Measurements from ENCODE around the gene CHD9NB.
"Not testable (repeated sequence)": the region's sequence is repeated elsewhere in the genome, so short reads cannot be mapped to it uniquely, and the experiment has no call there.

Gene CHD9NB

DNA sequence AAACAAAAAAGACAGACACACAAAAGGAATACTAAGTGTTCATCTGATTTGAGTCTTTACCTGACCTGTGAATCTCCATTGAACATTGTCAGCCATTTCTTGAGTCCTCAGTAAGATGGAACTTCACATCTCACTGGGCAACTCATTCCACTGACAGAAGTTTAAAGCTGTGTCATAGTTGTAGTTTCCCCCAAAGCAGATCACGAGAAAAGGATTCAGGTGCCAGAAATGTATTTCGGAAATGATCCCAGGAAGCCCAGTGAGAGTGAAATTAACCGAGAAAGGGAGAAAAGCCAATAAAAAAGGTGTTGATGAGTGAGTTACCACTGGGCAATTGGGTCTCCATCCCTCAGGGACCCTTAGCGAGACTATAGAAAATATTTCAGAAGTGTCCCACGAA lies 8.6 kb upstream of the CHD9NB start:
- no peak for DNase-seq (ENCODE audit: low read depth)
- H3K4me3 ChIP-seq (ENCODE audit: low read depth, low read length), result no peak overlapping the region

DNA sequence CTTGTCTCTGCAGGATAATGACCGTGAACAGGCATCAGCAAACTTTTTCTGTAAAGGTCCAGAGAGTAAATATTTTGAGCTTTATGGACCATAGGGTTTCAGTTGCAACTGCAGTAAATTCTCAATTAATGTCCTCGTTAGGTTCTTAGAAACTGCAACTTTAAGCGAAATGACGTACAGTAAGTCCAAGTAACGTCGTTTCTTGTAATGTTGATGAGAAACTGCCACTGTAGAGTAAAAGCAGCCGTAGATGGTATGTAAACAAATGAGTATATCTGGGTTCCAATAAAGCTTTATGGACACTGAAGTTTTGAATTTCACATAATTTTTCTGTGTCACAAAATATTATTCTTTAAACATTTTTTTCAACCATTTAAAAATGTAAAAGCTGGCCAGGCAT lies 7.0 kb upstream of the CHD9NB start:
- DNase-seq (ENCODE audit: low read depth), result no peak
- no peak overlapping the region for H3K4me3 ChIP-seq (ENCODE audit: low read depth, low read length)

DNA sequence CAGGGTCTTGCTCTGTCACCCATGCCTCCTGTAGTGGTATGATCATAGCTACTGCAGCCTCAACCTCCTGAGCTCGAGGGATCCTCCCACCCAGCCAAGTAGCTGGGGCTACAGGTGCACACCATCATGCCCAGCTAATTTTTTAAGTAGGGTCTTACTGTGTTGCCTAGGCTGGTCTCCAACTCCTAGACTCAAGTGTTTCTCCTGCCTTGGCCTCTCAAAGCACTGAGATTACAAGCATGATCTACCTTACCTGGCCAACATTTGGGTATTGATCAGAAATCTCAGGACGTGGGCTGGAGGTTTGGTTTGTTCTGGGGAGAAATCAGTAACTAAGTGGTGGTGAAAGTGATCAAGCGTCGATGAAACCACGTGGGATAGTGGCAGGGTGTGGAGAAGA lies 6.2 kb upstream of the CHD9NB start:
- DNase-seq (ENCODE audit: low read depth), result no peak
- H3K4me3 ChIP-seq (ENCODE audit: low read depth, low read length), result no peak overlapping the region

DNA sequence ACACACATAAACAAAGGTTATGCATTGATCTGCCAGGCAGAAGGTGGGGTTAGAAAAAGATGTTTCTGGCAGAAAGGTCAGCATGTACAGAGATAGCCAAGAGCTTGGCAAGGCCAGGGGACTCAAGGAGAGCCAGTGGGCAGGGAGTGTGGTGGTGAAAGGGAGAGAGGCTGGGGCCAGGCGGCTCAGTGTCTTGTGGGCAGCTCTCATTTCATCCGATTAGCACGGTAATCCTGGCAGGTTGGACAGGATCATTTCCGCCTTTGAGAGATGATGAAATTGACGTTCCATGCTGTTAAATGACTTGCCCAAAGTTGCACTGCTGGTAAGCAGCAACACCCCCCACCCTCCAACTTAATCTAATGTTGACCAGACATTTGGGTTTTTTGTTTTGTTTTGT lies 5.7 kb upstream of the CHD9NB start:
- DNase-seq (ENCODE audit: low read depth), result no peak
- H3K4me3 ChIP-seq (ENCODE audit: low read depth, low read length), result no peak overlapping the region

DNA sequence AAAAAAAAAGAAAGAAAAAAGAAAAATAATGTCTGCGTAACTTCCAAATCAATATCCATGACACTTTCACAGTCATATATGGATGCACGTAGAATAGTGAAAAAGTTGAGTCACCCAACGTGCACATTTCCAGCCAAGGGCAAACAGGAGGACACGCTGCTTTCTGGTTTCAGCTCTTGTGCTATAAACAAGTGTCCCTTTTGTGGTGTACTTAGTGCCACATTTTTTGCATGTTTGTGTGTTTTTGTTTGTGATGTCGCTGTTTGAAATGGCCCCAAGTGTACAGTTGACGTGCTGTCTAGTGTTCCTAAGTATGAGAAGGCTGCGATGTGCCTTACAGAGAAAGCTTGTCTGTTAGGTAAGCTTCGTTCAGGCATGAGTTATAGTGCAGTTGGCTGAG lies 5.0 kb upstream of the CHD9NB start:
- H3K4me3 ChIP-seq (ENCODE audit: low read depth, low read length), result no peak overlapping the region
- DNase-seq (ENCODE audit: low read depth), result no peak

DNA sequence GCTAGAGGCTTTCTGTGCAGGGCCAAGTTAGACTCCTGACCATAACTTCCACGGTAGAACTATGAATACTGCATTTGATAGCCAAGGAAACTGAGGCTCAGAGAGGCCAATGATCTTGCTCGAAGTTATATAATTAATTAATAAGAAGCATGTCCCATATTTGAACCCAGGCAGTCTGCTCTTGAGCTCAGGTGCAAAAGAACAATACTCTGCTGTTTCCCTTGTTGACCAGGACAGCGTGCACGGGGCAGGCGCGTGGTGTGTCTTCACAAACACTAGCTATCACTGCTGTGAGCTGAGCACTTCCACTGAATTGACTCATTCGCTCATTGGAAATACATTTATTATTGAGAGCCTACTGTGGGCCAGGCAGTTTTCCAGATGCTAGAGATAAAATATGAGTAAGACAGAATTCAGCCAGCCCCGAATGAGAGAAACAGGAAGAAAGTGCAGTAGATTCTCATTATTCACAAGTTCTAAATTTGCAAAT lies 3.7 kb upstream of the CHD9NB start:
- DNase-seq (ENCODE audit: low read depth), result no peak
- H3K4me3 ChIP-seq (ENCODE audit: low read depth, low read length), result no peak overlapping the region

DNA sequence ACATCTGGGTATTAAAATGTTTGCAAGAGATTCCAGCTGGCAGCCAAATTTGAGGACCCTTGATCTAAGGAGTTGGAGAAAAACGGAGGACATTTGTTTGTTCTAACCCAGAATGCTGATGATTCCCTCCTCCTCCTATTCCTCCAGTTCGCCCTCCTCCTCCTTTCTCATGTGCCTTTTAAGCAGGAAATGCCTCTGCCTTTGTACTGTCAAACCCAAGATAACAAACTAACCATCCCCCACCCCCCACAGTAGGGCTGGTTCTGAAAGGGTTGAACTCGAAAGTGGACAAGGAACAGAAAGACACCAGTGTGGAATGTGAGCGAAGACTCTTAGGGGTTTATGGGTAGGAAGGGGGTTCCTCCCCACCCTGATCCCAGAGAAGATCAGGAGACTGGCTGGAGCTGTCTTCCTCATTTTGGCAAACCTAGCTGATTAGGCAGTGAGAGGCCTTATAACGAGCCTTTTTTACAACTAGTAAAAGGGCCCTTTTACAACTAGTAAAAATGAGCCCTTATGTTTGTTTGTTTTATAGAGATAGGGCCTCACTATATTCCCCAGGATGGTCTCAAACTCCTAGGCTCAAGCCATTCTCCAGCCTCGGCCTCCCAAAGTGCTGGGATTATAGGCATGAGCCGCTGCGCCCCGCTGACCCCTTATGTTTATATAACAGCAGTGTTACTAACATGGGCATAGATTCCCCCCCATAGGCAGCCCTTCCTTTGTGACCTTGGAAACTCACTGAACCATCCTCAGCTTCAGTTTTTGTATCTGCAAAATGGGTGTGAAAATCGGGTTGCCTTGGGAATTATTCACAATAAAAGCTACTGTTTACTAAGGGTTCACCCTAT lies 3.1 kb upstream of the CHD9NB start:
- DNase-seq (ENCODE audit: low read depth), result peak; percentile 41
- H3K4me3 ChIP-seq (ENCODE audit: low read depth, low read length), result peak overlapping the region; percentile 71

DNA sequence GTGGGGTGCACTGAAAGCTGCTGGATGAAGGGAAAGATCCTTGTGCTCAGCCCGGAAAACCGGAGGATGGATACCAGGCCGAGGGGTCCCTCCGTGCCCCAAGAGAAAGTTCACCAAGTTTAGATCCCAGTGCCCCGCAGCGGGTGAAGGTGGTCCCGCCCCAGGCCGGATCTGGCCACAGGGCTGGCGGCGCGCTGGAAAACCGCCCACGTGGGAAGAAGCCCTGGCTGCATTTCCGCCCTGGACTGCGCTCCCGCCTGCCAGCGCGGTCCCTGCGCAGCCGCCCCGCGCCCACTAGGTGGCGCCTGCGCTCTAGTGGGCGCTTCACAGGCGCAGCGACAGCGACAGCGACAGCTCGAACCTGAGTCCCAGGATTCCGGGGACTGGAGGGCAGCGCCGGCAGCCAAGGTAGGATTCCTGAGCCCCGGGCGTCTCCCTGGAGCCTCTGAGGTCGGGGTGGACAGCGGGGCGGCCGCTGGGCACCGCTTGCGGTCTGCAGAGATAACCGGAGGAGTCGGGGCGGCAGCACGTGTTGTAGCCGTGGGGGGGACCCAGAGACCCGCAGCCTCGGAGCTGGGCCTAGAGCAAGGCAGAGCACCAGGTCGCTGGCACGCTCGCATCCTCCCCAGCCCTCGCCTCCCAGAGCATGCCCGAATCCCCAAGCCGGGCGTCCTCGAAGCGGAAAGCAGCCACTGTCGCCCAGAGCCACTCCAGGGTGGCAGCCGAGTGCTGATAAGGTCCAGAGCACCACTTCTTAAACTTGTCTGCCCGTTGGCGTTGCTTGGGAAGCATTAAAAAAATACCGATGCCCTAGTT lies 2.2 kb upstream of the CHD9NB start, which contains the start of gene CHD9:
Gene CHD9, plus strand, starts transcription at position 322 of the 816 bp plus-strand sequence. CDS start 101,099 bp downstream, outside the sequence.
- peak within 1 kb of the TSS; percentile 71 for H3K4me3 ChIP-seq (ENCODE audit: low read depth, low read length)
- DNase-seq (ENCODE audit: low read depth), result peak; percentile 49

DNA sequence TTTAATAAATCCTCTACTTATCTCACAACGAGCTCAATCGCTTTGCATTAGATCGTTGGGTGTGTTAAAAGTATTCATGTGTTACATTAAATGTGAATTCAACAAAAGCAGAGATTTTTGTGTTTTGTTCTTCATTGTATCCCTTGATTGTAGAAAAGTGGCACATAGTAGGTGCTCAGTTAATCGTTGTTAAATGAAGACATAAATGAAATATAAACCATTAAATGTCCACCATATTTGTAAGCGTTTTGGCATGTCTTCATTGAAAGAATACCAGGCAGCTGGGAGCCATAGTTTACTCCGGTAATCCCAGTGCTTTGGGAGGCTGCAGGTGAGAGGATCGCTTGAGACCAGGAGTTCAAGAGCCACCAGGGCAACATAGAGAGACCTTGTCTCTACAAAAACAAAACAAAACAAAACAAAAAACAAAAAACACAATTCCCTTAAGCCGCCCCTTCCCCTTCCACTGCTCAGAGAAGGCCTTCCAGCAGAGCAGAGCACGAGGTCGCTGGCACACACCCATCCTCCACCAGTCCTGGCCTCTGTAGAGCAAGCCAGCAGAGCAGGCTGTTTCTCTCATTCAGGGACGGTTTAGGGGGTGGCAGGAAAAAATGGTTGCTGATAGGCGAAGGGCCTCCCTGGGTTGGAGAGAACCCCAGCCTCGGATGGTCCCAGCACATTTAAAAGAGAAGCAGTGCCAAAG lies 1.4 kb upstream of the CHD9NB start:
- DNase-seq (ENCODE audit: low read depth), result no peak

DNA sequence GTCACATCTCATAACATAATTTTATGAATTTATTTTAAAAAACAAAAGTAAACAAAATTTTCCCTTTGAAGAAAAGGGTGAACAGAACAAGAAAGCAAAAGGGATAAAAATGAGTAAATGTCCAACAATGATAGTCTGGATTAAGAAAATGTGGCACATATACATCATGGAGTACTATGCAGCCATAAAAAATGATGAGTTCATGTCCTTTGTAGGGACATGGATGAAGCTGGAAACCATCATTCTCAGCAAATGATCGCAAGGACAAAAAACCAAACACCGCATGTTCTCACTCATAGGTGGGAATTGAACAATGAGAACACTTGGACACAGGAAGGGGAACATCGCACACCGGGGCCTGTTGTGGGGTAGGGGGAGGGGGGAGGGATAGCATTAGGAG lies 1.4 kb downstream of the CHD9NB start:
- H3K4me3 ChIP-seq (ENCODE audit: low read depth, low read length), result not testable (repeated sequence)

More for the DNA sequence above, 1.4 kb upstream of the CHD9NB start:
- peak overlapping the region; percentile 71 for H3K4me3 ChIP-seq (ENCODE audit: low read depth, low read length)

DNA sequence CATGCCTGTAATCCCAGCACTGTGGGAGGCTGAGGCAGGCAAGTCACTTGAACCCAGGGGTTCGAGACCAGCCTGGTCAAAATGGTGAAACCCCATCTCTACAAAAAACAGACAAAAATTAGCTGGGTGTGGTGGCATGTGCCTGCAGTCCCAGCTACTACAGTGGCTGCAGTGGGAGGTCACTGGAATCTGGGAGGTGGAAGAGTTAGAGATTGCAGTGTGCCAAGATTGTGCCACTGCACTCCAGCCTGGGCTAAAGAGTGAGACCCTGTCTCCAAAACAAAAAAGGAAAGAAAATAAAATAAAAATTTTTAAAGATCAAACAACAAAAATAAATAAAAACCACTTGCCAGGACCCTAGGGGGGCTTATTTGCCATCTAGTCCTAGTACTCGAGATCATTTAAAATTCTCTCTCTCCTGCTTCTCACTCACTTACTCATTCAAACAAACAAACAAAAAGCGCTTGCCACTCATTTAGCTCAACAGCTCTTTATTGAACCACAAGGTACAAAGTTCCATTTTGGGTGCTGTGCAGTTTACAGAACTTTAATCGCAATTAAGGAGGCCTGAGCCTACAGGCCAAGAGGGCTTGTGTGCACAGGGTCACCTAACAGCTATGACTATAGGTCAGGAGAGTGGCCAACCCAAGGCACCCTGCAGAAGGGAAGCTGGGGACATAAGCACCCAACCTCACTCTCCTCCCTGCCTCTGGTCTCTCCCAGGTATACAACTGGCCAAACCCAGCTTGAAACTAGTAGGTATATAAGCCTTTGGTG lies 4.4 kb downstream of the CHD9NB start:
- no peak for DNase-seq (ENCODE audit: low read depth)
- no peak overlapping the region for H3K4me3 ChIP-seq (ENCODE audit: low read depth, low read length)

More for the DNA sequence above, 1.4 kb downstream of the CHD9NB start:
- DNase-seq (ENCODE audit: low read depth), result not testable (repeated sequence)

DNA sequence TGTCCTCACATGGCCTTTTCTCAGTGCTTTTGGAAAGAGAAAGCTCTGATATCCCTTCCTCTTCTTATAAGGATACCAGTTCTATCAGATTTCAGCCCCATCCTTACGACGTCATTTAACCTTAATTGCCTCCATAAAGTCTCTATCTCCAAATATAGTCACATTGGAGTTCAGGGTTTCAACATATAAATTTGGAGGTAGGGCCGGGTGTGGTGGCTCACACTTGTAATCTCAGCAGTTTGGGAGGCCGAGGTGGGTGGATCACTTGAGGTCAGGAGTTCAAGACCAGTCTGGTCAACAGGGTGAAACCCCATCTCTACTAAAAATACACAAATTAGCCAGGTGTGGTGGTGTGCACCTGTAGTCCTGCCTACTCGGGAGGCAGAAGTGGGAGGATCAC lies 5.2 kb downstream of the CHD9NB start:
- DNase-seq (ENCODE audit: low read depth); H3K4me3 ChIP-seq (ENCODE audit: low read depth, low read length): not testable (repeated sequence)

DNA sequence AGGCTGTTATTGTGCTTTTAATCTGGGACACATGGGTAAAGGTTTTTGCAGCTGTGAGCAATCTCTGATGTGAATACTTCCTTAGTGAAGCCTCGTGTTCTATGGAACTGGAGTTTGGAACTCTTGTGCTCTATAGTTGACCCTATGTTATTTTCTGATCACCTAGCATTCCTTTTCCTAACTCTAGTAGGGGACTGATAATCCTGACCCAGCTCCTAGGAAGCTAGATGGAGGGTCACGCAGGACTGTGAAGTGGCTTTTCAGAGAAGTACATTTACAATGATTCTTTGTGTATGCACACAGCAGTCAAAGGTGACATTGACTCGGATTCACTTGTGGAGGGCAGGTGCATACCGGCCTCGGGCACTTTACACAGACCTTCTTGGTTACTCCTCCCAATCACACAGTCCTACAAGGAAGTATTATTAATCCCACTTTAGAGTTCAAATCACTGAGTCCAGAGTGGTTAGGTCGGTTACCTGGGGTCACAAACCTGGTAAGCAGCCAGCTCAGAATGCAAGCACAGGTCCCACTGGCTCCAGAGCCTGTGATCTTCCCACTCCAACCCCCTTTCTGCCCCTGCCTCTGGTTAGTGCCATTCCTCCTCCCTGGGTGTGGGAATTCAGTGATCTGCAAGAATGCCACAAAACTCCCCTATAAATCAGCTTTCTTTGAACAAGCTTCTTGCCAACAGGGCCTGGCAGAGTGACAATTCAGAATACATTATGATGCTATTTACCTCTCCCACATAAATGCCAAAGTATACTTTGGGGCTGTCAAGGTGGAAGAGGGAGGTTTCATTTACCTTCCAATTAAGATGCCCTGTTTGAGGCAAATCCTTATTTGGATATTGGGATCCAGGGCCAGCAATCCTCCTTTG lies 7.1 kb downstream of the CHD9NB start:
- no peak overlapping the region for H3K4me3 ChIP-seq (ENCODE audit: low read depth, low read length)
- no peak for DNase-seq (ENCODE audit: low read depth)

DNA sequence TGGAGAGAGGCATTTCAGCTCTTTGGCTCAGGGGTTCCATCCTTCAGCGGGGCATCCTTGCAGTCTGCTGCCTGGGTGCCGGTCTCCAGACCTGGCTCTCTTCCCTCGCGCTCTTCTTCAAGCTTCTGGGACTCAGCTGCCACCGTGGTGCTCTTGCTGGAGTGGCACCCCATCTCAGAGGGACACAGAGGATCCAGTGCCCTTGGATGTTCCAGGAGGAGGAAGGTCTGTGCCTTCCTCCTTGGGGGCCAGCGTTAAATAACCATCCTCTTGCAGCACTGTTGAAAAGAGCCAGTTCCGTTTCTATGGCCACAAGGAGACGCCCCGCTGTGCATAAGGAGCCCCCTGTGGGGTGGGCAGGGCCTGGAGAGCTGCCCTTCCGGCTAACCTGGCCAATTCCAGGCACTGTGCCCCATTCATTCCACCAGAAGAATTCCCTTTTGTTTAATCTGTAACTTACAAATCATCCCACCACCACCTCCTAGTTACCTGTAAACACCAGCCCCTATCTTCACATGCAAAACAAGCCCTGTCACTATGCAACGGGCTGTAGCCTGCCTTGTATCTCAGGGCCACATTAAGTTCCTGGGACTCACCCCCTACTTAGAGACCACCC lies 8.6 kb downstream of the CHD9NB start:
- no peak for DNase-seq (ENCODE audit: low read depth)
- no peak overlapping the region for H3K4me3 ChIP-seq (ENCODE audit: low read depth, low read length)

DNA sequence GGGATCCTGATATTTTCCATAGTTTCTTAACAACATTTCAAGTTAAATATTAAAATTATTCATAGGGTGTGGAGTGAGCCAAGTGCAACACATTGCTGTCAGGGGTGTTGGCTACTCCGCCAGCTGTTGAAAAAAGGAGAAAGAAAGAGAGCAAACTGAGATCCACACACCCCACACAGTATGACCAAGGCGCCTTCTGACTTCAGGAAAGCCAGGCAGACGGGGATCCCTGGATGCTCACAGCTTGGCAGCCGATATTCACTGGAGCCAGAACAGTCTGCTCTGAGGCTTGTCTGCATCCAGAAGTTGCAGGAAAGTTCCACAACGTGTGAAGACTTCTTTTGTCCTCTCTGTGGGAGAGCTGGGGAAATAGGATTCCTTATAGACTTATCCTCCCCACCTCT lies 9.3 kb downstream of the CHD9NB start:
- no peak for DNase-seq (ENCODE audit: low read depth)
- H3K4me3 ChIP-seq (ENCODE audit: low read depth, low read length), result no peak overlapping the region

DNA sequence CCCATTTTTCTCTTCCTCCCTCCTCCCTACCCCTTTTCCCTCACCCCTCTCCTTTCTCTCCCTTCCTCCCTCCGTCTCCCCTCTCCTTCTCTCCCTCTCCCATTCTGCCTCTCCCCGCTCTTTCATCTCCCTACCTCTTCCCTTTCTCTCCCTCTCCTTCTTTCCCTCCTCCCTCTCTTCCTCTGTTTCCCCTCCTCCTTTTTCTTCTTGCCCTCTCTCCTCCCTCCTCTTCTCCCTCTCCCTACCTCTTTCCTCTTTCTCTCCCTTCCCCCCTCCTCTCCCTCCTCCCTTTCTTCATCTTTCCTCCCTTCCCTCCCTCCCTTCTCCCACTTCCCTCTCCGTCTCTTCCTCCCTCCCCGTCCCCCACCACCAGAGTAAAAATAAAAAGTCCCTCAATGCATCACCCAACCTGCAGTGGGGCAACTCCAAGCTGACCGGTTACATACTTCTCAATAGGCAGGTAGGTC lies 10.4 kb downstream of the CHD9NB start:
- DNase-seq (ENCODE audit: low read depth), result no peak
- H3K4me3 ChIP-seq (ENCODE audit: low read depth, low read length), result no peak overlapping the region

DNA sequence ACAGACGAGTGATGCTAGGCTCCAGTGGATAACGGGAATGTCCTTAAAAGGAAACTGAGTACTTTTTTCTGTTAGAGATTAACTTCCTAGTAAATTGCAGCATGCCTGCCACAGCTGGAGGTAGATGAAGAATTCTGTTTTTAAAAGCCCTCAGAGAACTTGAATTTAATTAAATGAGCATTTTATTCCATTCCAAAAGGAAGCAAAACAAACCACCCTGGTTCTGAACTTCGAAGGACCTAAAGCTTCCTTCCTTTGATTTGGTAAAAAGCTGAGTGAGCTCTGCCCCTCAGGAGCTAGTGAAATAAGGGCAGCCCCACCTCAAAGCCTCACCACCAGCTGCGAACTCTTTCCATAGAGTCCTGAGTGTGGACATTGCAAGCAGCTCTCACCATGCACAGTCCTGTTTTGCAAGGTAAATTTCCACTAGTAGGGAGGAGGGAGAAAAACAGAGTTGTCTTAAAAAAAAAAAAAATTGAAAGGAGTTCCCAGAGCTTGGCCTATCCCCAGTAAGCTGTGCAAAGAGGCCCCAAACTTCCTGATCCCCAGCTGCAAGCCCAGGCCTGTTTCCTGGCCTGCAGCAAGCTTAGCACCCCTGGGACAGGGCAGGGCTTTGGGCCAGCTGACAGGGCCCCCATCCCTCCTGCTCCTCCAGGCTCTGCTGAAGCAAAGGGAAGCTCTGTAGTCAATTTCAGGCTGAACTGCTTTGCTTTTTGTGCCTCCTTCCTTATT lies 11.2 kb downstream of the CHD9NB start:
- no peak overlapping the region for H3K4me3 ChIP-seq (ENCODE audit: low read depth, low read length)
- peak; percentile 72 for DNase-seq (ENCODE audit: low read depth)

Data from skeletal muscle cell (primary cell).